Stimulated activated naive CD8-positive, alpha-beta T cell treated with anti-CD3 and anti-CD28 coated beads, Interleukin-15, amount 100 ng/mL, for 72 hours (primary cell): ENCODE results near the gene CATSPERB.
"Not testable (repeated sequence)": the region's sequence is repeated elsewhere in the genome, so short reads cannot be mapped to it uniquely, and the experiment has no call there.

Source experiments
- ATAC-seq: fragments of 150-1000 bp; cut with Tn5 transposase; 2 replicates; pipeline ENCODE4 v1.10.0; 2021; ENCODE audit warnings: mild to moderate bottlenecking, moderate library complexity
- DNase-seq, 2 donors: peaks; one replicate each; pipeline ENCODE4 v3.0.0; 2021 to 2022
- H3K27ac Mint-ChIP-seq, 2 donors: one replicate each; pipeline ENCODE4 v1.8.0; 2022; ENCODE audit warnings: mild to moderate bottlenecking in 2 of 2, mixed read lengths in 2 of 2, moderate library complexity in 2 of 2
- H3K27me3 Mint-ChIP-seq: one replicate; pipeline ENCODE4 v1.8.0; 2022; ENCODE audit warnings: mixed read lengths
- H3K4me1 Mint-ChIP-seq: one replicate; pipeline ENCODE4 v1.8.0; 2022; ENCODE audit warnings: mild to moderate bottlenecking, mixed read lengths
- H3K4me3 Mint-ChIP-seq, 2 donors: one replicate each; pipeline ENCODE4 v1.8.0; 2022; ENCODE audit warnings: mild to moderate bottlenecking in 2 of 2, mixed read lengths in 2 of 2, moderate library complexity in 1 of 2
- H3K9me3 Mint-ChIP-seq, 2 donors: one replicate each; pipeline ENCODE4 v1.8.0; 2022; ENCODE audit warnings: mixed read lengths in 2 of 2

CATSPERB gene

DNA sequence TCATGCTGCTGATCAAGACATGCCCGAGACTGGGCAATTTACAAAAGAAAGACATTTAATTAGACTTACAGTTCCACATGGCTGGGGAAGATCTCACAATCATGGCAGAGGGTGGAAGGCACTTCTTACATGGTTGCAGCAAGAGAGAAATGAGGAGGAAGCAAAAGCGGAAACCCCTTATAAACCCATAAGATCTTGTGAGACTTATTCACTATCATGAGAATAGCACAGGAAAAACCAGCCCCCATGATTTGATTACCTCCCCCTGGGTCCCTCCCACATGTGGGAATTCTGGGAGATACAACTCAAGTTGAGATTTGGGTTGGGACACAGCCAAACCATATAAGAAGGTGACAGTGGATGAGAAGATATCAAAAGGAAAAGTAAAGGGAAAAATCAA lies 78.4 kb downstream of the CATSPERB start:
- Mint-ChIP-seq H3K4me1 (no peaks in the 10 kb centered on the region), H3K9me3 (peaks cover 0 to 12% of the 10 kb centered on the region in 2 donors), H3K4me3 (no peak overlapping the region), H3K27me3 (no peaks in the 10 kb centered on the region), H3K27ac (no peak overlapping the region)
- ATAC-seq (no peak), DNase-seq (no peak)

DNA sequence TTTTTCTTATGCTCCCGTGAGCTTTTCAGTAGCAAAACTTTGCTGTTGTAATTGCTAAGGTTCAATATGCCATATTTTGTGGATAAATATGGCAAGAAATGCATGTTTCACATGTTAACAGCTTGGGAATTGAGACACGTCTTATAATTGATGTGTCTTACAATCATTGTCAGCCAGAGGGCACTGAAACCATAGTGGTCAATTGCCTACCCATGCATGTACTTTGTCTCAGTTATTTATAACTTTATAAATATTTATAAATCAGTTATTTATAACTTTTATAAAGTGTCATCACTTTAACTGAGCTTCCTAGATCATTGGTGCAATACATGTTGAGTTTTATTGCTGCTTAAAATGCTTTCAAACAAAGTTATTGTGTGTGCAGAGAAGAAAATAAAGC lies 82.0 kb downstream of the CATSPERB start:
- H3K27me3 Mint-ChIP-seq: no peaks in the 10 kb centered on the region
- no peak overlapping the region for H3K4me3 Mint-ChIP-seq
- peak in 1 of 2 donors; percentile 4 for DNase-seq
- no peak overlapping the region for H3K27ac Mint-ChIP-seq
- peaks cover 6 to 8% of the 10 kb centered on the region in 2 donors for H3K9me3 Mint-ChIP-seq
- H3K4me1 Mint-ChIP-seq: no peaks in the 10 kb centered on the region
- ATAC-seq: no peak

GRCh38 chr14:91647856-91648255 lies 84.0 kb downstream of the CATSPERB start:
- DNase-seq: no peak

GRCh38 chr14:91636604-91637003 lies 95.3 kb downstream of the CATSPERB start:
- Mint-ChIP-seq H3K27ac (no peak overlapping the region), H3K4me3 (no peak overlapping the region)
- ATAC-seq: no peak

More at GRCh38 chr14:91647856-91648255, 84.0 kb downstream of the CATSPERB start:
- ATAC-seq: no peak
- H3K27ac Mint-ChIP-seq: peak overlapping the region in 1 of 2 donors; percentile 90
- H3K4me3 Mint-ChIP-seq: no peak overlapping the region
- no peaks in the 10 kb centered on the region for H3K4me1 Mint-ChIP-seq
- H3K27me3 Mint-ChIP-seq: no peaks in the 10 kb centered on the region
- peaks cover 6 to 8% of the 10 kb centered on the region in 2 donors for H3K9me3 Mint-ChIP-seq

GRCh38 chr14:91624757-91625156 lies 107.1 kb downstream of the CATSPERB start:
- Mint-ChIP-seq H3K27me3 (no peaks in the 10 kb centered on the region), H3K27ac (no peak overlapping the region), H3K4me3 (no peak overlapping the region), H3K4me1 (no peaks in the 10 kb centered on the region), H3K9me3 (no peaks in the 10 kb centered on the region)
- ATAC-seq (no peak), DNase-seq (no peak)

More at GRCh38 chr14:91636604-91637003, 95.3 kb downstream of the CATSPERB start:
- no peak for DNase-seq
- no peaks in the 10 kb centered on the region for H3K4me1 Mint-ChIP-seq
- no peaks in the 10 kb centered on the region for H3K27me3 Mint-ChIP-seq
- no peaks in the 10 kb centered on the region for H3K9me3 Mint-ChIP-seq

DNA sequence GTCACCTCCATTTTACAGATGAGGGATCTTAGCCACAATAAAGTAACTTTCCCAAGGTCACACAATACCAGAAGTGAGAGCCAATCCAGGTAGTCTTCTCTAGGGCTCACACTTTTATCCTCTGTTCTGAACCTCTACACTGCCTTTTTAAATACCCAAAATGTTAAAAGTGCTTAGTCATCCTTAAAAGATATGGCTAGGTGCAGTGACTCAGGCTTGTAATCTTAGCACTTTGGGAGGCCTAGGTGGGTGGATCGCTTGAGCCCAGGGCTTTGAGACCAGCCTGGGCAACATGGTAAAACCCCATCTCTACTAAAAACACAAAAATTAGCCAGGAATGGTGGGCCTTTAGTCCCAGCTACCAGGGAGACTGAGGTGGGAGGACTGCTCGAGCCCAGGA lies 117.7 kb downstream of the CATSPERB start:
- peaks cover 6% of the 10 kb centered on the region for H3K4me1 Mint-ChIP-seq
- DNase-seq (no peak), ATAC-seq (no peak)
- no peak overlapping the region for H3K4me3 Mint-ChIP-seq
- H3K27ac Mint-ChIP-seq: no peak overlapping the region
- H3K27me3 Mint-ChIP-seq: no peaks in the 10 kb centered on the region
- no peaks in the 10 kb centered on the region for H3K9me3 Mint-ChIP-seq

GRCh38 chr14:91613459-91614112 lies 118.3 kb downstream of the CATSPERB start:
- no peaks in the 10 kb centered on the region for H3K27me3 Mint-ChIP-seq
- DNase-seq (no peak), ATAC-seq (no peak)
- no peak overlapping the region for H3K27ac Mint-ChIP-seq
- no peaks in the 10 kb centered on the region for H3K9me3 Mint-ChIP-seq
- no peak overlapping the region for H3K4me3 Mint-ChIP-seq
- H3K4me1 Mint-ChIP-seq: peaks cover 6% of the 10 kb centered on the region

DNA sequence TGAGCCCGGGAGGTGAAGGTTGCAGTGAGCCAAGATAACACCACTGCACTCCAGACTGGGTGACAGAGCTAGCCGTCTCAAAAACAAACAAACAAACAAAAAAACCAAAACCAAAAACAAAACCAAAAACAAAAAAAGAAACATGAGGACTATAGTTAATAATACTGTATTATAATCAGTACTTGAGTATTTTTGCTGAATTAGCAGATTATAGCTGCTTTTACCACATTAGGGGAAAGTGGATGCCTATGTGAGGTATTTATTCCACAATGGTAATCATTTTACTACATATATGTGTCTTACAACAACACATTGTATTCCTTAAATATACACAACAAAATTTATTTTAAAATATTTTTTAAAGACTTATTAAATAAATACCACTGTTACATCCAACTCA lies 120.4 kb downstream of the CATSPERB start:
- H3K4me1 Mint-ChIP-seq: peaks cover 6% of the 10 kb centered on the region
- ATAC-seq (no peak), DNase-seq (no peak)
- H3K4me3 Mint-ChIP-seq: no peak overlapping the region
- no peaks in the 10 kb centered on the region for H3K27me3 Mint-ChIP-seq
- no peak overlapping the region for H3K27ac Mint-ChIP-seq
- no peaks in the 10 kb centered on the region for H3K9me3 Mint-ChIP-seq

DNA sequence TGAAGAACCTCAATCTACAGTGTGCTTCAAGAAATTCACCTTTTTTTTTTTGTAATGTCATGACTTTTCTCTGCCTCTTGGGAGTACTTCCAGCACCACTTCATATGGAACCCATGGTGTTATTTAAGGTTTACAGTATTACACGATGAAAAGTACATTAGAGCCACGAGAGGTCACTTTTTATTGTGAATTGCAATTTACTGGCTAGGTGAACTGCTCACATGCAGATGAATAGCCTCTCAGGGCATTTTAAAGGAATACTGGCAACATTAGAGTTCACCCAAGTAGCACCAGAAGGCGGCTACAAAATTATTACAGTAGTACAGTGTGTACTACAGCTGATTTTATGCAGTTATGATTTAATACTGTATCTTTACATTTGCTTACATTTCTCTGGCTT lies 122.7 kb downstream of the CATSPERB start:
- DNase-seq (no peak), ATAC-seq (no peak)
- H3K4me1 Mint-ChIP-seq: peaks cover 2% of the 10 kb centered on the region
- H3K9me3 Mint-ChIP-seq: no peaks in the 10 kb centered on the region
- H3K4me3 Mint-ChIP-seq: no peak overlapping the region
- no peak overlapping the region for H3K27ac Mint-ChIP-seq
- no peaks in the 10 kb centered on the region for H3K27me3 Mint-ChIP-seq

DNA sequence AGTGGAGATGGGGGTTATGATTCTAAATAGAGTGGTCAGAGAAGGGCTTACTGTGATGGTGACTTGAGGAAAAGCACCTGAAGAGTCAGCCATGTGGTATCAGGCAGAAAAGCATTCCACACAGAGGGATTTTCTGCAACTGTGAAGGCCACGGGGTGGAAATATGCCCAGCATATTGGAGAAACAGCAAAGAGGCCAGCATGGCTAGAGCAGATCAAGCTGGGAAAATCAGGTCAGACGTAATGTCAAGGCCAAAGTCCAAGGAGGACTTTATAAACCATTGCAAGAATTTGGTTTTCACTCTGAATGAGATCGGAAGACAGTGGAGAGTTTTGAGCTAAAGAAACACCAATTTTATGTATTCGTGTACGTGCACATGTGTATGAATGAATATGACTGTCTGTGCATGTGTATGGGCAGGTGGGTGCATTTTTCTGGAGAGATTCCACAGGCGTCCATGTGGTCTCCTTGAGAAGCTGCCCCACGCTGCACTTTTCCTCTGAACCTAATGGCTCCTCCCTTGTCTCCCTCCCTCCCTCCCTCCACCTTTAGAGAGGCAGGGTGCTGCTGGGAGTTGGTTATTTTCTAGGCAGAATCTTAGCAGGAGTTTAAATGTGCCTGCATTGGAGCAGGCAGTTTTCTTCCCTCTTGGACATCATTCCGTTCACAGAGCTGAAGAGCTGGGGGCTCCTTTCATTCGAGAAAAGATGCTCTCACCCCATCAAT lies 124.4 kb downstream of the CATSPERB start:
- H3K27me3 Mint-ChIP-seq: no peaks in the 10 kb centered on the region
- no peak for ATAC-seq
- DNase-seq: no peak
- H3K27ac Mint-ChIP-seq: no peak overlapping the region
- no peak overlapping the region for H3K4me3 Mint-ChIP-seq
- no peaks in the 10 kb centered on the region for H3K4me1 Mint-ChIP-seq
- no peaks in the 10 kb centered on the region for H3K9me3 Mint-ChIP-seq

DNA sequence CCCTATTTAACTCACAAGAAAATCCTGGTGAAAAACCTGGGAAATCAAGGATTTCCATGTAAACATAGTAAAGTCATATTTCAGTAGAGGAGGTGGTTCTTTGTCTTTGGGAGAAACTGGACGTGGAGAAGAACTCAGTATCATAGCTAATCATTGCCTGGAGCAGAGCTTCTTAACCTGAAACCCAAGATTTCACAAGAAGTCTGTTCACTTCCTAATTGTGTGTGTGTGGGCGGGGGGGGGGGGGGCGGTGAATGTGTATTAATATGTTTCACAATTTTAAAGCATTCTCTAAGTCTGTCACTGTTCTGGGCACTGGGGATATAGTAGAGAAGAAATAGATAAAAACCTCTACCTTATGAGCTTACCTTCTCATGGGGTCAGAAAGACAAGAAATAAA lies 125.0 kb downstream of the CATSPERB start:
- no peaks in the 10 kb centered on the region for H3K4me1 Mint-ChIP-seq
- no peak overlapping the region for H3K27ac Mint-ChIP-seq
- no peaks in the 10 kb centered on the region for H3K27me3 Mint-ChIP-seq
- no peak overlapping the region for H3K4me3 Mint-ChIP-seq
- DNase-seq (no peak), ATAC-seq (no peak)
- no peaks in the 10 kb centered on the region for H3K9me3 Mint-ChIP-seq

GRCh38 chr14:91604611-91605010 lies 127.3 kb downstream of the CATSPERB start:
- H3K4me1 Mint-ChIP-seq, ATAC-seq, H3K27me3 Mint-ChIP-seq, H3K9me3 Mint-ChIP-seq, DNase-seq, H3K4me3 Mint-ChIP-seq, H3K27ac Mint-ChIP-seq: not testable (repeated sequence)

DNA sequence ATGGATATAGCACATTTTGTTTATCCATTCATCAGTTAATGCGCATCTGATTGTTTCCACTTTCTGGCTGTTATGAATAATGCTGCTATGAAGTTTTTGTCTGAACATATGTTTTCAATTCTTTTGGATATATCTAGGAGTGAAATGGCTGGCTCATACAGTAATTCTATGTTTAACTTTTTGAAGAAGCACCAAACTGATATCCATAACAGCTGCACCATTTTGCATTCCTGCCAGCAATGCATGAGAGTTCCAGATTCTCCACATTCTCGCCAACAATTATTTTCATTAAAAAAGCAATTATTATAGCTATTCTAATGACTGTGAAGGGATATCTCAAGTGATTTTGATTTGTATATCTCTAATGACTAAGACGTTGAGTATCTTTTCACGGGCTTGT lies 131.9 kb downstream of the CATSPERB start:
- H3K4me3 Mint-ChIP-seq: no peak overlapping the region
- ATAC-seq (no peak), DNase-seq (no peak)
- no peaks in the 10 kb centered on the region for H3K9me3 Mint-ChIP-seq
- H3K27me3 Mint-ChIP-seq: no peaks in the 10 kb centered on the region
- no peaks in the 10 kb centered on the region for H3K4me1 Mint-ChIP-seq
- no peak overlapping the region for H3K27ac Mint-ChIP-seq

GRCh38 chr14:91595736-91596135 lies 136.2 kb downstream of the CATSPERB start:
- Mint-ChIP-seq H3K27me3 (no peaks in the 10 kb centered on the region), H3K4me3 (no peak overlapping the region), H3K27ac (no peak overlapping the region), H3K9me3 (peaks cover 0 to 9% of the 10 kb centered on the region in 2 donors), H3K4me1 (no peaks in the 10 kb centered on the region)
- ATAC-seq (no peak), DNase-seq (no peak)

DNA sequence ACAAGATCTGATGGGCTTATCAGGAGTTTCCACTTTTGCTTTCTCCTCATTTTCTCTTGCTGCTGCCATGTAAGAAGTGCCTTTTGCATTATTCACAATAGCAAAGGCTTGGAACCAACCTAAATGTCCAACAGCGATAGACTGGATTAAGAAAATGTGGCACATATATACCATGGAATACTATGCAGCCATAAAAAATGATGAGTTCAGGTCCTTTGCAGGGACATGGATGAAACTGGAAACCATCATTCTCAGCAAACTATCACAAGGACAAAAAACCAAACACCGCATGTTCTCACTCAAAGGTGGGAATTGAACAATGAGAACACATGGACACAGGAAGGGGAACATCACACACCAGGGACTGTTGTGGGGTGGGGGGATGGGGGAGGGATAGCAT lies 137.9 kb downstream of the CATSPERB start:
- ATAC-seq, H3K4me3 Mint-ChIP-seq, H3K9me3 Mint-ChIP-seq, DNase-seq, H3K27ac Mint-ChIP-seq, H3K27me3 Mint-ChIP-seq, H3K4me1 Mint-ChIP-seq: not testable (repeated sequence)

DNA sequence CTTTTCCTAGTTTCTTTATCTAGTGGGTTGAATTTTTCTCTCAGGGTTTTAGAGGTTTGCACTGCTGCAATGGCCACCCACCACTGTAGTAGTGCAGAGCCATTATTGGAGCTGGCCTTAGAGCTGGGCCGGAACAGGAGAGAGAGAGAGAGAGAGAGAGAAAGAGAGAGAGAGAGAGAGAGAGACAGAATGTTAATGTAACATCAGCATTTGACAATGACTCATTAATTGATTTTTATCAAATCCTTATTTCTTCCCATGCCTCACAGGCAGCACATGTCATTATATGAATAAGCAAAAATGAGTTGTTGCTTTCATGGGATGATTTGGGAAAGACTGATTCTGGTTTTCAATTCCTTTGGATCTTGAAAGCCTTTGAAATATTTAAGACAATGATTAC lies 145.5 kb downstream of the CATSPERB start:
- Mint-ChIP-seq H3K4me3 (no peak overlapping the region), H3K9me3 (peaks cover 9 to 30% of the 10 kb centered on the region in 2 donors), H3K27me3 (no peaks in the 10 kb centered on the region), H3K4me1 (peaks cover 3% of the 10 kb centered on the region), H3K27ac (no peak overlapping the region)
- DNase-seq: no peak
- no peak for ATAC-seq
